VCaP (cell line): ENCODE measurements around the gene DDX4.

Experiments
- H3K27ac ChIP-seq: fragments of 450-650 bp; 2 replicates; pipeline ENCODE4 v1.5.1; 2017
- CTCF ChIP-seq: fragments of 450-650 bp; conservative IDR thresholded peaks from 2 replicates; pipeline ENCODE4 v1.5.1; 2017; ENCODE audit warnings: mild to moderate bottlenecking, moderate library complexity

Gene DDX4

GRCh38 chr5:55851675-55851979 lies 113.8 kb downstream of the DDX4 start:
- no peak overlapping the region for H3K27ac ChIP-seq
- TF ChIP-seq CTCF = no peak

- TF ChIP-seq CTCF = no peak
- H3K27ac ChIP-seq = no peak overlapping the region
Measured at GRCh38 chr5:55852503-55852902, 114.6 kb downstream of the DDX4 start.

- H3K27ac ChIP-seq = no peak overlapping the region
- no peak for TF ChIP-seq CTCF
Measured at GRCh38 chr5:55853041-55853670, 115.3 kb downstream of the DDX4 start.

GRCh38 chr5:55853818-55854217 lies 116.0 kb downstream of the DDX4 start:
- no peak for TF ChIP-seq CTCF
- H3K27ac ChIP-seq = no peak overlapping the region

- TF ChIP-seq CTCF = no peak
- no peak overlapping the region for H3K27ac ChIP-seq
Measured at GRCh38 chr5:55855509-55855908, 117.6 kb downstream of the DDX4 start.

- H3K27ac ChIP-seq = no peak overlapping the region
- TF ChIP-seq CTCF = no peak
Measured at GRCh38 chr5:55856516-55857246, 118.8 kb downstream of the DDX4 start.

- no peak overlapping the region for H3K27ac ChIP-seq
- TF ChIP-seq CTCF = no peak
Measured at GRCh38 chr5:55857247-55857640, 119.4 kb downstream of the DDX4 start.
